Thyroid gland (tissue), 4 donors: ENCODE results near the gene DIP2A.

Source experiments
- POLR2A ChIP-seq, 2 donors: fragments of 450-650 bp; IDR thresholded peaks; one replicate each; pipeline ENCODE4 v1.6.1; 2017; ENCODE audit warnings: antibody characterized with exemption in 2 of 2, mild to moderate bottlenecking in 2 of 2, moderate library complexity in 1 of 2
- TF ChIP-seq, protein P1 (sequence below), 6 experiments: fragments of 200-600 bp in 3 of 6; fragments of 450-650 bp in 3 of 6; sonication (generic) in 3 of 6; IDR thresholded peaks; one replicate each; pipeline ENCODE4 v1.5.1; 2016 to 2019; ENCODE audit warnings: antibody characterized with exemption in 6 of 6, mild to moderate bottlenecking in 2 of 6, inconsistent platforms in 1 of 6, moderate library complexity in 1 of 6

DNA sequence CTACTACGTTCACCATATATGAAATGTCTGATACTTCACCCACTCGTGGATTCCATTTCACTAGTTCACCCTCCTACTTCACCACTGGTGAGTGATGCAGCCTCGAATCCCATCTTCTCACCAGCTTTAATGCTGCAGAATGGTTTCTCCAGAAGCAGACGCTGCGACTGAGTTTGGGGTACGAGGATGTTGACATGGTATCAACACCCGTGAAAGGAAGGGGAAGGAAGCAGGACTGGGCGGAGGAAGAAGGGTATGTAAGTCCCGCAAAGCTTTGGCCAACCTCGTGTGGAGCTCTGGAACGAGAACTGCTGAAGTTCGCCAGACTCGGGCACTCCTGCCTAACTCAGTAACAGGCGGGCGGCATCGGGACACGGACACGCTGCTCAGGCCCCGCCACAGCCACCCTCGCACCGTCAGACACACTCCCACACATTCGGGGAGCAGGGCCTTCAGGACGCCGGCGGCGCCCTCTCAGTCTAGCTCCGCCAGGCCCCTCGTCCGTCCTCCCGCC is 833 bp upstream of the DIP2A start:
- TF ChIP-seq, protein P1, sequence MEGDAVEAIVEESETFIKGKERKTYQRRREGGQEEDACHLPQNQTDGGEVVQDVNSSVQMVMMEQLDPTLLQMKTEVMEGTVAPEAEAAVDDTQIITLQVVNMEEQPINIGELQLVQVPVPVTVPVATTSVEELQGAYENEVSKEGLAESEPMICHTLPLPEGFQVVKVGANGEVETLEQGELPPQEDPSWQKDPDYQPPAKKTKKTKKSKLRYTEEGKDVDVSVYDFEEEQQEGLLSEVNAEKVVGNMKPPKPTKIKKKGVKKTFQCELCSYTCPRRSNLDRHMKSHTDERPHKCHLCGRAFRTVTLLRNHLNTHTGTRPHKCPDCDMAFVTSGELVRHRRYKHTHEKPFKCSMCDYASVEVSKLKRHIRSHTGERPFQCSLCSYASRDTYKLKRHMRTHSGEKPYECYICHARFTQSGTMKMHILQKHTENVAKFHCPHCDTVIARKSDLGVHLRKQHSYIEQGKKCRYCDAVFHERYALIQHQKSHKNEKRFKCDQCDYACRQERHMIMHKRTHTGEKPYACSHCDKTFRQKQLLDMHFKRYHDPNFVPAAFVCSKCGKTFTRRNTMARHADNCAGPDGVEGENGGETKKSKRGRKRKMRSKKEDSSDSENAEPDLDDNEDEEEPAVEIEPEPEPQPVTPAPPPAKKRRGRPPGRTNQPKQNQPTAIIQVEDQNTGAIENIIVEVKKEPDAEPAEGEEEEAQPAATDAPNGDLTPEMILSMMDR (IDR thresholded peaks at IDR 0.05), result no peak
- no peak for TF ChIP-seq POLR2A (IDR thresholded peaks at IDR 0.05)
